ENCODE measurements around the gene CEP68.
"Not testable (repeated sequence)": the region's sequence is repeated elsewhere in the genome, so short reads cannot be mapped to it uniquely, and the experiment has no call there.

Gene CEP68

DNA sequence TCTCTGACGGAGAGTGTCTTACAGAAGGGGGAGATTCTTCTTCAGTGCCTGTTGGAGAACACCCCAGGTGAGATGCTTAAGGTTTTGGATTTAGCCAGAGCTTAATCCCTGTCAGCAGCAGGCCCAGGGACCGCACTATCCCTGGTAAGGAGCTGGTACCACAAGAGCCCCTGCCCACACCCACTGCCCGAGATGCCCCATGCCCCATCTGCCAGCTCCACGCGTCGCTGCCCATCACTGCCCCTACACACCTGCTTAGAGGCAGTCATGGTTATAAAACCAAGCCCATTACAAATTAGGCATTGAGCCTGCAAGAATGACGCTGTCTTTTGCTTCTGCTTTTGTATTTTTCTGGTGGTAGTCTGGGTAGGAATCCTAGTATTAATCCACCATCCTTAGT lies 21.7 kb downstream of the CEP68 start:
- DNase-seq (ENCODE audit: low spot score) = no peak

GRCh38 chr2:65079017-65079416 lies 22.8 kb downstream of the CEP68 start:
- DNase-seq (ENCODE audit: low spot score) = no peak

DNA sequence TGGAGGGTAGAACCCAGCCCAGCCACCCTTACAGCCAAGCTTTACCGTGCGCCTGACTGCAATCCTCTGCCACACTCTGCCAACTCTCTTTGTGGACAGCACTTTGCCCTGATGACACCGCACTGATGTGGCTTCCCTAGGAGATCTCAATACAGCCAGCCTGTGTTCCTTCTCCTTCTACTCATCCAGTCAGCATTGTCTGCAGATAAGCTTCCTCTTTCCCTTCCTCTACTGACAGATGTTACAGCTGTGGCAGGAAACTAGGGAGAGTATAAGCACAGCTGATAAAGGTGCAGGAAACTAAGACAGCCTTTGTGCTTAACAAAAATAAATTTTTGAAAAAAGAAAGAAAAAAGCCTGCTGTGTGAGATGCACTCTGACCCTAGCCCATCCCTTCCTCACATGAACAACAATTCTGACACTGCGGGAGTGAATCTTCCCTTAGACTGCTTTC lies 25.0 kb downstream of the CEP68 start:
- DNase-seq (ENCODE audit: low spot score) = no peak

DNA sequence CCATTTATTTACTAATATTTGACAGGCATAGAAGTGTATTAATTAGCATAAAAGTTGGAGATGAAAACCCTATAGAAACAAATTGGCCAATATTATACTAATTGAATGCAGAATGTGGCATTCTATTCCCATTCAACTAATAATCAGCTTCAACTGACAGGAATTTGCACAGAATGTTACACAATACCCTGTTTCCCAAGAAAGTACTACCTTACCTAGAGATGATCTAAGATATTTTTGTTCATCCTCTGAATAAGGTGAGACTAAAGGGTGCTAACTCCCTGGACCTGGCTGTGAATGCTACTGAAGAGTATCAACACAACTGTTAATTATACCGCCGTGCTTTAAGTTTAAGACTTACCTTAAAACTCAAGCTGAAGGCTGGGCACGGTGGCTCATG lies 28.9 kb downstream of the CEP68 start:
- DNase-seq (ENCODE audit: low spot score) = no peak

- no peak for DNase-seq (ENCODE audit: low spot score)
Observed at GRCh38 chr2:65092791-65093190, 36.6 kb downstream of the CEP68 start.

GRCh38 chr2:65093211-65093610 lies 37.0 kb downstream of the CEP68 start:
- no peak for DNase-seq (ENCODE audit: low spot score)

- no peak for DNase-seq (ENCODE audit: low spot score)
Observed at GRCh38 chr2:65096948-65097347, 40.7 kb downstream of the CEP68 start.

DNA sequence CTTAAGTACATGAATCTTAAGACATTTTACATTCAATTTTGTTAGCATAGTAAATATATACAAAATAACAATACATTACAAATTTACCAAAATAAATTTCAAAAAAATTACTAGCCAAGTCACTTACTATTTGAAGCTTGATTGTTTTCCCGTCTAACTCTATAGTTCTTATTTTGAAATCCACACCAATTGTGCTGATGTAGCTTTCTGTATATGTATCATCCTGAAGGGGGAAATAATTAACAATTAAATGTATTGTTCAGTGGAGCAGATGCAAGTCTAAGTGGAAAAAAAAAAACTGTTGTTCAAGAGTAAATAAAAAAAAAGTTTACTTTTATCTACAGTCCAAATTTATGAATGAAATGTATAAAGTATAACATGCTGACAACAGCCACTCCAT lies 41.6 kb downstream of the CEP68 start:
- no peak for DNase-seq (ENCODE audit: low spot score)

- DNase-seq (ENCODE audit: low spot score) = no peak
Observed at GRCh38 chr2:65098741-65099140, 42.5 kb downstream of the CEP68 start.

- no peak for DNase-seq (ENCODE audit: low spot score)
Observed at GRCh38 chr2:65101071-65101470, 44.9 kb downstream of the CEP68 start.

- DNase-seq (ENCODE audit: low spot score) = no peak
Observed at GRCh38 chr2:65103013-65103715, 46.9 kb downstream of the CEP68 start.

- DNase-seq (ENCODE audit: low spot score) = no peak
Observed at GRCh38 chr2:65107530-65107929, 51.3 kb downstream of the CEP68 start.

- no peak for DNase-seq (ENCODE audit: low spot score)
Observed at GRCh38 chr2:65108780-65109179, 52.6 kb downstream of the CEP68 start.

DNA sequence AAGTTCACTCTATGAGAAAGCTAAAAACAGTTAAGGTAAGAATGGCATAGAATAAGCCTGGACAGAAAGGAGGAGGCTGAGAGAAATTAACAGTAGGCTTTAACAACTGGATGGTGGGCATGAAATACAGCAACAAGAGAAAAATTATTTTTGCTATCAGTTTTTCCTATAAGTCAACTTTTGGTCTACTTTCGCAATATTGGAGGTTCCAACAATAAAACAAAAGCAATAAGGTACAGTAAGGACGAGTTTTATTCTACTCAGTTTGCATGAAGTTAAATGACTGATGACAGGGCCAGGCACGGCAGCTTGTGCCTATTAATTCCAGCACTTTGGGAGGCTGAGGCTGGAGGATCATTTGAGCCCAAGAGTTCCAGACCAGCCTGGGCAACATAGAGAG lies 56.4 kb downstream of the CEP68 start:
- DNase-seq (ENCODE audit: low spot score) = no peak

DNA sequence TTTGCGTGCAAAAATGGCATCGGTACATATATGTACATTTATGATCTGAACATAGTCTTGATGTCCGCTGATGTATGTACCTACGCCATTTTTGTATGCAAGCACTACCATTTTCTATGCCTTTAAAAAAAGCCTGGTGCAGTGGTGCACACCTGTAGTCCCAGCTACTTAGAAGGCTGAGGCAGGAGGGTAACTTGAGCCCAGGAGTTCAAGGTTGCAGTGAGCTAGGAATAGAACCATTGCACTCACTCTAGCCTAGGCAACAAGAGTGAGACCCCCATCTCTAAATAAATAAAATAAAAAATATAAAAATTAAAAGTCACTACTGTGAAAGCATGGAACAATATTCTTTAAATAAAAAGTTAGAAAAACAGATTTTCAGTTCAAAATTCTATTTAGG lies 57.0 kb downstream of the CEP68 start:
- no peak for DNase-seq (ENCODE audit: low spot score)

DNA sequence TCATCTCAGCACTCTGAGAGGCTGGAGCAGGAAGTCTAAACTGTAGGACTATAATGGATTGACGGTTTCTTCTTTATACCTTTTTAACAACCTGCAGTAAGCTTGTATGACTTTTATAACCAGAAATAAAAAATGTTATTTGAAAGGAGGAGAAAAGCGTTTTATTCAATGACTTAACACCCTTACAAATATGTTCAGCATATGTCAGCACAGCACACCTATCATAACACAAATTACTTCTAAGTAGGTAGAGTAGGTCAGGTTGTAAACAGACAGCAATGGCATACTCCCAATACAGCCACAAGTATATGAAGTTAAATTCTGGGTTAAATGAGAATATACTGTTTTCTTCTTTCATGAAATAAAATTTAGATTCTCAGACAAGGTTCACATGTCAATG lies 57.6 kb downstream of the CEP68 start:
- DNase-seq (ENCODE audit: low spot score) = no peak

GRCh38 chr2:65114921-65115320 lies 58.7 kb downstream of the CEP68 start:
- no peak for DNase-seq (ENCODE audit: low spot score)

- no peak for DNase-seq (ENCODE audit: low spot score)
Observed at GRCh38 chr2:65116645-65117044, 60.4 kb downstream of the CEP68 start.

GRCh38 chr2:65120990-65121693 lies 64.9 kb downstream of the CEP68 start:
- DNase-seq (ENCODE audit: low spot score) = no peak

DNA sequence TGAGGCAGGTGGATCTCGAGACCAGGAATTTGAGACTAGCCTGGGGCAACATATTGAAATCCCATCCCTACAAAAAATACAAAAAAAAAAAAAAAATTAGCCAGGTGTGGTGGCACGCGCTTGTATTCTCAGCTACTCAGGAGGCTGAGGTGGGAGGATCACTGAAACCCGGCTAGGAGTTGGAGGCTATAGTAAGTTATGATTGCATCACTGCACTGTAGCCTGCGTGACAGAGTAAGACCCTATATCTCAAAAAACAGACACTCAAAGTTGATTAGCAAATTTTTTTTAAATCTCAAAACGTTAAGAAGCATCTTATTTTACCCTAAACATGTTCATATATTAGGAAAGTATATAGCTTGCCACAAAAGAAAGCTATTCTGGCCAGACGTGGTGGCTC lies 66.1 kb downstream of the CEP68 start:
- DNase-seq (ENCODE audit: low spot score) = no peak

DNA sequence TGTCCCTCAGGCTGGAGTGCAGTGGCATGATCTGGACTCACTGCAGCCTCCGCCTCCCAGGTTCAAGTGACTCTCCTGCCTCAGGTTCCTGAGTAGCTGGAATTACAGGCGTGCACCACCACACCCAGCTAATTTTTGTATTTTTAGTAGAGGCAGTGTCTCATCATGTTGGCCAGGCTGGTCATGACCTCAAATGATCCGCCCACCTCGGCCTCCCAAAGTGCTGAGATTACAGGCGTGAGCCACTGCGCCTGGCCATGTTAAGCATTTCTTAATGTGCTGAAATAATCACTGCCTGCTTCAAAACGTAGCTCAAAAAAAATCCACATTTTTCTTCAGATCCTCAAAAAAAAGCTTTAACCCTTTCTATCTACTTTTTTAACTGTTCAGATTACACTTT lies 69.2 kb downstream of the CEP68 start:
- DNase-seq (ENCODE audit: low spot score) = not testable (repeated sequence)

DNA sequence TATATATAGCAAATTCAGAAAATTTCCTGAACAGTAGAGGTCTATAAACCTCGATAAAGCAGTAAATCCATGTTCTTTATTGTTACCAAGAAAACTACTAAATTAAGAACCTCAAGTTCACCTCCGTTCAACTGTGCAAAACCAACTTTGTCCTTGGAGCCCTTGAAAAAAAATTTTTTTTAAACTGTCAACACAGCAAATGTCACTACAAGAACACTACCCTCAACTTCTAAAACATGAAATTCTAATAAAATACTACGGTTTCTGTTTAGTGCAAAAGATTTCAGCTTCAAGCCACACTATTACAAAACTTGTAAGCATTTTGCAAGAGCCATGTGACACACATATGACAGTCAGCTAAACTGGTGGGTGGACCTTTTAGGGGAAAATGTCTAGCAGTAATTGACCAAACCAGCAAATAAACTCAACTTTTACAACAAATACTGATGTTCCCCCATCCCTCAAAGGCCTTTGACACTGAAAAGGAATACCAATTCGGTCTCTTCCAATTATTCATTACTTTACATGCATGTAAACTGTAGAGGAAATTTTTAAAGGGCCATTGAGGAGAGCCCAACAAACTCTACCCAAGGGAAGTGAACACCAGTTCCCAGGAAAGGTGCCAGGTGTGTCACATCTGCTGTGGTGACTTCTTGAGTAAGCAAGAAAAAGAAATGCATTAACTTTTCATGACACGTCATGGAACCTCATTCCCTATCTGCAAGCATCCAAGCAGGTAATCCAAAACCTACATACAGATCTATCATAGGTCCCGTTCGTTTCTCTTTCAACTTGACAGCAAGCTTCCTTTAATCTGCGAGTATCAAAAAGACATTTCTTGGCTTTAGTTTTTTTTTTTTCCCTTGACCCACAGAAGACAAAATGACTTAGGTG lies 72.3 kb downstream of the CEP68 start:
- no peak for DNase-seq (ENCODE audit: low spot score)
